PC-9 (cell line): Measurements from ENCODE around the gene HSDL1. TPM values are rescaled to one million over a fixed set of nuclear protein-coding genes. Genes with fewer than 3 reads are reported as not detected.

Experiments
- BruUV-seq: library from RNA; stranded (reverse); fragments of 400-500 nt; replicated peaks from 2 replicates; lab custom pipeline; 2021; lab: Mats Ljungman, UMichigan
- CTCF ChIA-PET: fragments of 300-600 bp; sonication (Branson Sonifier 250); formaldehyde crosslinking; loops from one replicate; lab custom pipeline; 2022; ENCODE audit warnings: antibody characterized with exemption; lab: Charles Lee
- POLR2A ChIA-PET: fragments of 300-600 bp; sonication (Branson Sonifier 250); formaldehyde crosslinking; loops from one replicate; lab custom pipeline; 2022; ENCODE audit warnings: antibody characterized with exemption; ENCODE audit not compliant: unreplicated experiment; lab: Charles Lee
- DNase-seq, 2 experiments: peaks; one replicate each; pipeline versions ENCODE4 v3.0.0 to v3.0.0-alpha.2; 2015 to 2022; ENCODE audit warnings: mixed read lengths in 1 of 2
- H2AFZ ChIP-seq: fragments of 200-600 bp; sonication (generic); 2 replicates; pipeline ENCODE4 v1.8.1; 2017; ENCODE audit warnings: antibody characterized with exemption
- H3F3A ChIP-seq: fragments of 200-600 bp; sonication (generic); 2 replicates; pipeline ENCODE4 v1.8.1; 2017; ENCODE audit warnings: antibody characterized with exemption, mild to moderate bottlenecking, low read depth; ENCODE audit not compliant: insufficient read depth
- H3K27ac ChIP-seq: fragments of 200-600 bp; sonication (generic); 2 replicates; pipeline ENCODE4 v1.6.1; 2016; ENCODE audit warnings: mixed run types
- H3K27me3 ChIP-seq: fragments of 200-600 bp; sonication (generic); 2 replicates; pipeline ENCODE4 v1.6.1; 2016; ENCODE audit warnings: low read depth, mixed run types; ENCODE audit not compliant: insufficient read depth
- H3K36me3 ChIP-seq: fragments of 200-600 bp; sonication (generic); 2 replicates; pipeline ENCODE4 v1.6.1; 2016; ENCODE audit warnings: low read depth, mixed run types
- H3K4me1 ChIP-seq: fragments of 200-600 bp; sonication (generic); replicated peaks from 2 replicates; pipeline ENCODE4 v1.6.1; 2016; ENCODE audit warnings: mixed run types; ENCODE audit not compliant: insufficient read depth
- H3K4me2 ChIP-seq: fragments of 200-600 bp; sonication (generic); 2 replicates; pipeline ENCODE4 v1.6.1; 2017; ENCODE audit warnings: mixed run types
- H3K4me3 ChIP-seq: fragments of 200-600 bp; sonication (generic); 2 replicates; pipeline ENCODE4 v1.6.1; 2016; ENCODE audit warnings: mixed run types
- H3K79me2 ChIP-seq: fragments of 200-600 bp; sonication (generic); 2 replicates; pipeline ENCODE4 v1.6.1; 2017; ENCODE audit warnings: low read depth, mixed run types
- H3K9me2 ChIP-seq: fragments of 200-600 bp; sonication (generic); 2 replicates; pipeline ENCODE4 v1.8.1; 2017; ENCODE audit warnings: mild to moderate bottlenecking; ENCODE audit not compliant: insufficient read depth
- H3K9me3 ChIP-seq: fragments of 200-600 bp; sonication (generic); 2 replicates; pipeline ENCODE4 v1.8.1; 2016; ENCODE audit warnings: low read depth; ENCODE audit not compliant: insufficient read depth
- H4K20me1 ChIP-seq: fragments of 200-600 bp; sonication (generic); 2 replicates; pipeline ENCODE4 v1.8.1; 2017; ENCODE audit not compliant: insufficient read depth
- CTCF ChIP-seq: fragments of 200-600 bp; sonication (generic); conservative IDR thresholded peaks from 2 replicates; pipeline ENCODE4 v1.6.1; 2017; ENCODE audit warnings: mixed run types, antibody characterized with exemption, mild to moderate bottlenecking, moderate library complexity
- EZH2 ChIP-seq: fragments of 200-600 bp; sonication (generic); IDR thresholded peaks from 2 replicates; pipeline ENCODE4 v1.8.0; 2017; ENCODE audit warnings: antibody characterized with exemption, low read depth
- intact Hi-C: fragments of 100-400 bp; cut with micrococcal nuclease; formaldehyde crosslinking; loops from one replicate; pipeline ENCODE4 v1.10.0; 2022; ENCODE audit not compliant: unreplicated experiment
- total RNA-seq: library from RNA; stranded (reverse); gene quantifications from 2 replicates; pipeline ENCODE4 v1.2.3, GENCODE V29; 2021

The HSDL1 gene
- total RNA-seq, 1 experiment from 2014 or later = 32.1 TPM

- no peak overlapping the region for H3K4me3 ChIP-seq
- H3K36me3 ChIP-seq = no peaks in the 10 kb centered on the region
- no peak overlapping the region for H3K27ac ChIP-seq
- no peak overlapping the region for H3K4me2 ChIP-seq
- intact Hi-C loops = no loop called here
- CTCF ChIA-PET = interaction anchor here (0.6 to 0.7 kb wide), 4 partner anchors 11 to 545 kb away, joined by 3 to 9 read pairs (median 4); partner anchors contain the start of genes DNAAF1 and HSDL1
- POLR2A ChIA-PET = interaction anchor here (0.6 kb wide), 1 partner anchor 178 kb away, joined by 4 read pairs; no protein-coding TSS in a partner anchor
- H3K27me3 ChIP-seq = peaks cover 5% of the 10 kb centered on the region; the same call in 1 of the 2 replicates
- H2AFZ ChIP-seq = no peak overlapping the region
- no peaks in the 10 kb centered on the region for H3K9me2 ChIP-seq
- 0 out of 2 replicates have a peak, but pooled peaks cover 5% of the 10 kb centered on the region for H3K9me3 ChIP-seq
- no peak for TF ChIP-seq EZH2
- TF ChIP-seq CTCF = peak; percentile 24; the same call in 1 of the 2 replicates
- H3K4me1 ChIP-seq = no peaks in the 10 kb centered on the region
- peak; percentile 18 to 61 for DNase-seq
- peaks cover 6% of the 10 kb centered on the region for H3F3A ChIP-seq
- BruUV-seq = no TSS peak
- H3K79me2 ChIP-seq = no peaks in the 10 kb centered on the region
- no peaks in the 10 kb centered on the region for H4K20me1 ChIP-seq
Measured at GRCh38 chr16:84156342-84156784, 11.4 kb upstream of the HSDL1 start.

GRCh38 chr16:84155771-84156170 is 10.8 kb upstream of the HSDL1 start:
- no peaks in the 10 kb centered on the region for H3K79me2 ChIP-seq
- H3K4me3 ChIP-seq = no peak overlapping the region
- TF ChIP-seq EZH2 (no peak), CTCF (no peak)
- H4K20me1 ChIP-seq = no peaks in the 10 kb centered on the region
- H3K27ac ChIP-seq = no peak overlapping the region
- no peak overlapping the region for H2AFZ ChIP-seq
- H3K4me1 ChIP-seq = no peaks in the 10 kb centered on the region
- H3K27me3 ChIP-seq = peaks cover 5% of the 10 kb centered on the region; the same call in 1 of the 2 replicates
- 0 out of 2 replicates have a peak, but pooled peaks cover 5% of the 10 kb centered on the region for H3K9me3 ChIP-seq
- no peak for DNase-seq
- CTCF ChIA-PET = no interaction called here
- H3K36me3 ChIP-seq = no peaks in the 10 kb centered on the region
- H3F3A ChIP-seq = peaks cover 6% of the 10 kb centered on the region
- POLR2A ChIA-PET = interaction anchor here (0.6 kb wide), 1 partner anchor 178 kb away, joined by 4 read pairs; no protein-coding TSS in a partner anchor
- no peaks in the 10 kb centered on the region for H3K9me2 ChIP-seq
- BruUV-seq = no TSS peak
- H3K4me2 ChIP-seq = no peak overlapping the region
- intact Hi-C loops = no loop called here

GRCh38 chr16:84155226-84155625 is 10.2 kb upstream of the HSDL1 start:
- no TSS peak for BruUV-seq
- Histone ChIP-seq H3K9me3 (0 out of 2 replicates have a peak, but pooled peaks cover 5% of the 10 kb centered on the region), H3K4me1 (no peaks in the 10 kb centered on the region), H3K27ac (no peak overlapping the region), H3K27me3 (peaks cover 5% of the 10 kb centered on the region; the same call in 1 of the 2 replicates), H4K20me1 (no peaks in the 10 kb centered on the region), H3K4me3 (no peak overlapping the region), H3K4me2 (no peak overlapping the region), H3F3A (peaks cover 6% of the 10 kb centered on the region), H3K9me2 (no peaks in the 10 kb centered on the region), H3K36me3 (no peaks in the 10 kb centered on the region), H3K79me2 (no peaks in the 10 kb centered on the region), H2AFZ (no peak overlapping the region)
- ChIA-PET CTCF (no interaction called here), POLR2A (no interaction called here)
- no peak for DNase-seq
- TF ChIP-seq EZH2 (no peak), CTCF (no peak)
- intact Hi-C loops = no loop called here
